CD14-positive monocyte (primary cell): ENCODE measurements around the gene PIK3CD. TPM values are rescaled to one million over a fixed set of nuclear protein-coding genes. Genes with fewer than 3 reads are reported as not detected.
A peak's percentile ranks its signal among the peaks of the same experiment; 100 is the strongest.

Experiments
- DNase-seq, 3 donors: peaks; one replicate each; pipeline ENCODE4 v3.0.0-alpha.2; 2011 to 2022
- H2AFZ ChIP-seq: 2 replicates; pipeline ENCODE4 v1.6.0; 2012; ENCODE audit warnings: mild to moderate bottlenecking, low read depth, low read length, inconsistent platforms; ENCODE audit not compliant: insufficient read depth, poor library complexity, severe bottlenecking
- H3K27ac ChIP-seq, 2 donors: 1 replicate in 1 of 2; 2 replicates in 1 of 2; pipeline ENCODE4 v1.5.1; 2012 to 2013; ENCODE audit warnings: low read length in 2 of 2, control low read depth in 1 of 2, inconsistent platforms in 1 of 2, low read depth in 1 of 2, mild to moderate bottlenecking in 1 of 2
- H3K27me3 ChIP-seq, 2 donors: one replicate each; pipeline versions ENCODE4 v1.6.0 to v1.6.1; 2011 to 2013; ENCODE audit warnings: low read length in 2 of 2; ENCODE audit not compliant: control insufficient read depth in 2 of 2, insufficient read depth in 2 of 2
- H3K36me3 ChIP-seq, 2 donors: replicated peaks in 1 of 2; 1 replicate in 1 of 2; 2 replicates in 1 of 2; pipeline versions ENCODE4 v1.5.1 to v1.6.1; 2012 to 2013; ENCODE audit warnings: low read length in 2 of 2, control low read depth in 1 of 2, inconsistent platforms in 1 of 2, mild to moderate bottlenecking in 1 of 2; ENCODE audit not compliant: insufficient read depth in 2 of 2, control insufficient read depth in 1 of 2
- H3K4me1 ChIP-seq, 2 donors: 1 replicate in 1 of 2; 2 replicates in 1 of 2; pipeline versions ENCODE4 v1.5.1 to v1.6.1; 2012 to 2013; ENCODE audit warnings: low read length in 2 of 2, control low read depth in 1 of 2, inconsistent platforms in 1 of 2, mild to moderate bottlenecking in 1 of 2, moderate library complexity in 1 of 2; ENCODE audit not compliant: insufficient read depth in 2 of 2, control insufficient read depth in 1 of 2
- H3K4me2 ChIP-seq: replicated peaks from 2 replicates; pipeline ENCODE3; 2012; ENCODE audit warnings: low read length, moderate library complexity, mild to moderate bottlenecking; ENCODE audit not compliant: poor library complexity, severe bottlenecking; ENCODE audit errors: extremely low read depth
- H3K4me3 ChIP-seq, 3 experiments: fragments of 200-600 bp in 1 of 3; sonication (generic) in 1 of 3; replicated peaks in 1 of 3; 1 replicate in 2 of 3; 2 replicates in 1 of 3; pipeline ENCODE4 v1.5.1; 2011 to 2013; ENCODE audit warnings: low read length in 3 of 3, mild to moderate bottlenecking in 3 of 3, control low read depth in 2 of 3, low read depth in 2 of 3, inconsistent platforms in 1 of 3, moderate library complexity in 1 of 3
- H3K79me2 ChIP-seq: 2 replicates; pipeline ENCODE4 v1.6.0; 2012; ENCODE audit warnings: mild to moderate bottlenecking, control low read depth, inconsistent platforms, low read length, moderate library complexity; ENCODE audit not compliant: insufficient read depth
- H3K9ac ChIP-seq: 2 replicates; pipeline ENCODE4 v1.6.0; 2017; ENCODE audit warnings: low read length, mild to moderate bottlenecking; ENCODE audit not compliant: insufficient read depth, poor library complexity, severe bottlenecking
- H3K9me3 ChIP-seq, 2 donors: replicated peaks in 1 of 2; 1 replicate in 1 of 2; 2 replicates in 1 of 2; pipeline versions ENCODE4 v1.5.1 to v1.6.1; 2012 to 2013; ENCODE audit warnings: low read length in 2 of 2, control low read depth in 1 of 2; ENCODE audit not compliant: control insufficient read depth in 1 of 2, insufficient read depth in 1 of 2
- H4K20me1 ChIP-seq: 2 replicates; pipeline ENCODE4 v1.6.0; 2012; ENCODE audit warnings: mild to moderate bottlenecking, low read length, control low read depth, moderate library complexity; ENCODE audit not compliant: insufficient read depth
- H3K27ac Mint-ChIP-seq, 7 donors: one replicate each; pipeline ENCODE4 v1.8.0; 2020; ENCODE audit warnings: mild to moderate bottlenecking in 7 of 7, mixed read lengths in 7 of 7, moderate library complexity in 6 of 7, inconsistent platforms in 2 of 7
- H3K27me3 Mint-ChIP-seq, 3 donors: one replicate each; pipeline ENCODE4 v1.8.0; 2021 to 2022; ENCODE audit warnings: low read depth in 3 of 3, mild to moderate bottlenecking in 3 of 3, mixed read lengths in 3 of 3, moderate library complexity in 3 of 3, inconsistent platforms in 1 of 3
- H3K36me3 Mint-ChIP-seq, 2 donors: one replicate each; pipeline ENCODE4 v1.8.0; 2020; ENCODE audit warnings: mixed read lengths in 2 of 2, inconsistent platforms in 1 of 2, mild to moderate bottlenecking in 1 of 2
- H3K4me1 Mint-ChIP-seq: one replicate; pipeline ENCODE4 v1.8.0; 2020; ENCODE audit warnings: mild to moderate bottlenecking, mixed read lengths
- H3K4me3 Mint-ChIP-seq, 2 donors: one replicate each; pipeline ENCODE4 v1.8.0; 2020; ENCODE audit warnings: mild to moderate bottlenecking in 2 of 2, mixed read lengths in 2 of 2, moderate library complexity in 1 of 2
- H3K9me3 Mint-ChIP-seq, 7 donors: one replicate each; pipeline ENCODE4 v1.8.0; 2020 to 2022; ENCODE audit warnings: mixed read lengths in 7 of 7, mild to moderate bottlenecking in 6 of 7, moderate library complexity in 6 of 7, inconsistent platforms in 2 of 7
- CTCF ChIP-seq: fragments of 200-600 bp; IDR thresholded peaks from one replicate; pipeline ENCODE4 v1.8.0; 2022; ENCODE audit warnings: antibody characterized with exemption, mild to moderate bottlenecking
- WGBS: methylation state at CpG from one replicate; pipeline ENCODE4 v1.1.5; 2013; ENCODE audit warnings: missing lambda C conversion rate; ENCODE audit not compliant: insufficient coverage; 5-methylcytosine and 5-hydroxymethylcytosine counted together
- intact Hi-C, 2 donors: fragments of 100-400 bp; cut with micrococcal nuclease; formaldehyde crosslinking; loops; one replicate each; pipeline versions ENCODE4 v1.15.0 to v1.15.1; 2023
- polyA plus RNA-seq, 3 donors: library from polyadenylated mRNA; depleted of rRNA in 1 of 3; unstranded in 2 of 3; stranded (reverse) in 1 of 3; fragments of 300-500 nt in 2 of 3; fragments of >200 nt in 1 of 3; fragmentation: Illumina TruSeq in 2 of 3; gene quantifications; 1 replicate in 2 of 3; 2 replicates in 1 of 3; pipeline ENCODE4 v1.2.3, GENCODE V29; 2012 to 2021

Gene PIK3CD
- polyA plus RNA-seq, 3 donors: 33.2 to 120 (median 52.2) TPM

- intact Hi-C loops: no loop called here
- H3K9me3 Mint-ChIP-seq: no peaks in the 10 kb centered on the region
- H3K4me3 Mint-ChIP-seq: no peak overlapping the region
- peaks cover 0 to 2% (median 0%) of the 10 kb centered on the region in 3 donors for H3K27me3 Mint-ChIP-seq
- H3K4me1 Mint-ChIP-seq: no peaks in the 10 kb centered on the region
- Histone ChIP-seq H3K4me3 (no peak overlapping the region), H3K4me2 (no peak overlapping the region), H3K4me1 (no peaks in the 10 kb centered on the region), H3K27me3 (no peaks in the 10 kb centered on the region), H4K20me1 (no peaks in the 10 kb centered on the region), H2AFZ (no peak overlapping the region), H3K9ac (no peak overlapping the region), H3K36me3 (peaks cover 31 to 65% of the 10 kb centered on the region in 2 donors), H3K79me2 (no peaks in the 10 kb centered on the region), H3K9me3 (no peaks in the 10 kb centered on the region), H3K27ac (no peak overlapping the region)
- WGBS: 92% methylated on average over 24 of the region's 42 CpGs
- no peak for TF ChIP-seq CTCF
- peaks cover 18 to 62% of the 10 kb centered on the region in 2 donors for H3K36me3 Mint-ChIP-seq
- no peak overlapping the region for H3K27ac Mint-ChIP-seq
- no peak for DNase-seq
These were observed 47.5 kb upstream of the PIK3CD start for GRCh38 chr1:9603766-9604753.

- no peak overlapping the region for H3K27ac ChIP-seq
- H3K4me1 Mint-ChIP-seq: no peaks in the 10 kb centered on the region
- no peak for DNase-seq
- H3K4me3 Mint-ChIP-seq: no peak overlapping the region
- peak overlapping the region in 1 of 7 donors; percentile 10 for H3K27ac Mint-ChIP-seq
- no peak overlapping the region for H2AFZ ChIP-seq
- peaks cover 23 to 60% of the 10 kb centered on the region in 2 donors for H3K36me3 Mint-ChIP-seq
- H3K4me2 ChIP-seq: no peak overlapping the region
- H3K79me2 ChIP-seq: no peaks in the 10 kb centered on the region
- H4K20me1 ChIP-seq: no peaks in the 10 kb centered on the region
- TF ChIP-seq CTCF: no peak
- H3K4me1 ChIP-seq: no peaks in the 10 kb centered on the region
- WGBS: 92% methylated on average over 8 of the region's 15 CpGs
- no peaks in the 10 kb centered on the region for H3K27me3 ChIP-seq
- no peak overlapping the region for H3K9ac ChIP-seq
- peaks cover 0 to 2% (median 0%) of the 10 kb centered on the region in 3 donors for H3K27me3 Mint-ChIP-seq
- intact Hi-C loops: no loop called here
- no peaks in the 10 kb centered on the region for H3K9me3 ChIP-seq
- no peaks in the 10 kb centered on the region for H3K9me3 Mint-ChIP-seq
- H3K36me3 ChIP-seq: peaks cover 33 to 66% of the 10 kb centered on the region in 2 donors
- H3K4me3 ChIP-seq: no peak overlapping the region
These were observed 46.7 kb upstream of the PIK3CD start for GRCh38 chr1:9604836-9605235.
